Astrocyte (in vitro differentiated cells and primary cell): ENCODE measurements around the gene PTPRF. TPM values are rescaled to one million over a fixed set of nuclear protein-coding genes. Genes with fewer than 3 reads are reported as not detected.

Experiments
- DNase-seq: peaks from one replicate; pipeline ENCODE4 v3.0.0-alpha.2; 2010; ENCODE audit warnings: low read depth
- FAIRE-seq: peaks from 2 replicates; lab custom pipeline; 2011; peaks lifted over from hg19 to GRCh38; lab: Jason Lieb, UNC
- H2AFZ ChIP-seq: 2 replicates; pipeline ENCODE4 v1.6.0; 2012; ENCODE audit warnings: low read depth, low read length, inconsistent platforms
- H3K27ac ChIP-seq: 2 replicates; pipeline ENCODE4 v1.5.1; 2011; ENCODE audit warnings: low read depth, low read length, inconsistent platforms
- H3K27me3 ChIP-seq: 2 replicates; pipeline ENCODE4 v1.6.0; 2011; ENCODE audit warnings: low read length, inconsistent platforms; ENCODE audit not compliant: insufficient read depth
- H3K36me3 ChIP-seq: 2 replicates; pipeline ENCODE4 v1.5.1; 2011; ENCODE audit warnings: low read length, inconsistent platforms; ENCODE audit not compliant: insufficient read depth
- H3K4me1 ChIP-seq: 2 replicates; pipeline ENCODE4 v1.5.1; 2011; ENCODE audit warnings: low read length, inconsistent platforms; ENCODE audit not compliant: insufficient read depth
- H3K4me2 ChIP-seq: 2 replicates; pipeline ENCODE4 v1.6.0; 2012; ENCODE audit warnings: low read length, inconsistent platforms
- H3K4me3 ChIP-seq: 2 replicates; pipeline ENCODE4 v1.5.1; 2011; ENCODE audit warnings: low read depth, mild to moderate bottlenecking, low read length, inconsistent platforms; ENCODE audit not compliant: insufficient read depth
- H3K79me2 ChIP-seq: 2 replicates; pipeline ENCODE4 v1.6.0; 2012; ENCODE audit warnings: mild to moderate bottlenecking, low read length, inconsistent platforms; ENCODE audit not compliant: insufficient read depth
- H3K9ac ChIP-seq: 2 replicates; pipeline ENCODE4 v1.6.0; 2012; ENCODE audit warnings: mild to moderate bottlenecking, low read length, inconsistent platforms
- H3K9me3 ChIP-seq: 2 replicates; pipeline ENCODE4 v1.5.1; 2012; ENCODE audit warnings: low read depth, mild to moderate bottlenecking, low read length, inconsistent platforms; ENCODE audit not compliant: insufficient read depth
- H4K20me1 ChIP-seq: 2 replicates; pipeline ENCODE4 v1.6.0; 2012; ENCODE audit warnings: low read length, inconsistent platforms; ENCODE audit not compliant: insufficient read depth
- H3K27ac Mint-ChIP-seq: one replicate; pipeline ENCODE4 v1.8.0; 2021; ENCODE audit warnings: mild to moderate bottlenecking, mixed read lengths; ENCODE audit not compliant: unreplicated experiment
- H3K27me3 Mint-ChIP-seq: one replicate; pipeline ENCODE4 v1.8.0; 2021; ENCODE audit warnings: low read depth, mixed read lengths; ENCODE audit not compliant: unreplicated experiment
- H3K36me3 Mint-ChIP-seq: one replicate; pipeline ENCODE4 v1.8.0; 2021; ENCODE audit warnings: low read depth, mixed read lengths; ENCODE audit not compliant: unreplicated experiment
- H3K4me1 Mint-ChIP-seq: one replicate; pipeline ENCODE4 v1.8.0; 2021; ENCODE audit warnings: low read depth, mixed read lengths; ENCODE audit not compliant: unreplicated experiment
- H3K4me3 Mint-ChIP-seq: one replicate; pipeline ENCODE4 v1.8.0; 2021; ENCODE audit warnings: mild to moderate bottlenecking, moderate library complexity, mixed read lengths; ENCODE audit not compliant: unreplicated experiment
- H3K9me3 Mint-ChIP-seq: one replicate; pipeline ENCODE4 v1.8.0; 2021; ENCODE audit warnings: mild to moderate bottlenecking, mixed read lengths; ENCODE audit not compliant: unreplicated experiment
- EZH2 ChIP-seq: IDR thresholded peaks from 2 replicates; pipeline ENCODE4 v1.6.1; 2012; ENCODE audit warnings: mild to moderate bottlenecking, low read length, inconsistent platforms; ENCODE audit not compliant: insufficient read depth
- total RNA-seq: library from RNA; stranded (reverse); gene quantifications from 2 replicates; pipeline ENCODE4 v1.2.1, GENCODE V29; 2021
- TF ChIP-seq, protein P1 (sequence below): IDR thresholded peaks from 2 replicates; pipeline ENCODE4 v1.5.1; 2011; ENCODE audit warnings: low read depth, mild to moderate bottlenecking, inconsistent platforms, low read length, moderate library complexity; ENCODE audit not compliant: insufficient read depth

The PTPRF gene
- total RNA-seq, 1 donor from 2014 or later = 275 TPM

DNA sequence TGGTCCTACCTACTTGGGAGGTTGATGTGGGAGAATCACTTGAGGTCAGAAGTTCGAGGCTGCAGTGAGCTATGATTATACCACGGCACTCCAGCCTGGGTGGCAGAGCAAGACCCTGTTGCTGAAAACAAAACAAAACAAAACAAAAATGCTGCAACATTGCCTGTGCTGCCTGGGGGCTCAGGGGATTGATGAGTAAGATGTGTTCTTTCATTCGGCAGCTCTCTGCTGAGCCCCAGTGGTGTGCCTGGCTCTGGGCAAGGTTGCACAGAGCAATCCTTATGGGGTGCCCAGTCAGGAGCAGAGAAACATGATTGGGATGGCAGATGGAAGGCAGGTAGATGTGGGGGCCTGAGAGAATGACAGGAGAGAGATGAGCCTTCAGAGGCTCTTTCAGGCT lies 90.7 kb downstream of the PTPRF start:
- no peak overlapping the region for H3K4me2 ChIP-seq
- H3K9me3 ChIP-seq = no peaks in the 10 kb centered on the region
- no peaks in the 10 kb centered on the region for H3K27me3 ChIP-seq
- FAIRE-seq (no peak), DNase-seq (no peak)
- H3K79me2 ChIP-seq = no peaks in the 10 kb centered on the region
- H3K4me1 ChIP-seq = no peaks in the 10 kb centered on the region
- Mint-ChIP-seq H3K27ac (no peak overlapping the region), H3K4me3 (no peak overlapping the region), H3K4me1 (peaks cover 10% of the 10 kb centered on the region), H3K36me3 (peaks cover 32% of the 10 kb centered on the region), H3K9me3 (no peaks in the 10 kb centered on the region), H3K27me3 (no peaks in the 10 kb centered on the region)
- H3K4me3 ChIP-seq = no peak overlapping the region
- no peak for TF ChIP-seq EZH2
- H2AFZ ChIP-seq = no peak overlapping the region
- no peak overlapping the region for H3K27ac ChIP-seq
- peaks cover 4% of the 10 kb centered on the region for H4K20me1 ChIP-seq
- H3K36me3 ChIP-seq = peaks cover 9% of the 10 kb centered on the region
- no peak overlapping the region for H3K9ac ChIP-seq

DNA sequence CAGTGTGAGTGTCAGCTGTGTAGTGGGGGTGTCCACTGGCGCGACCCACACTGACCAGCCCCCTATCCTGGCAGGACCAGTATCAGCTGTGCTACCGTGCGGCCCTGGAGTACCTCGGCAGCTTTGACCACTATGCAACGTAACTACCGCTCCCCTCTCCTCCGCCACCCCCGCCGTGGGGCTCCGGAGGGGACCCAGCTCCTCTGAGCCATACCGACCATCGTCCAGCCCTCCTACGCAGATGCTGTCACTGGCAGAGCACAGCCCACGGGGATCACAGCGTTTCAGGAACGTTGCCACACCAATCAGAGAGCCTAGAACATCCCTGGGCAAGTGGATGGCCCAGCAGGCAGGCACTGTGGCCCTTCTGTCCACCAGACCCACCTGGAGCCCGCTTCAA lies 91.2 kb downstream of the PTPRF start:
- no peak for TF ChIP-seq EZH2
- TF ChIP-seq, protein P1, sequence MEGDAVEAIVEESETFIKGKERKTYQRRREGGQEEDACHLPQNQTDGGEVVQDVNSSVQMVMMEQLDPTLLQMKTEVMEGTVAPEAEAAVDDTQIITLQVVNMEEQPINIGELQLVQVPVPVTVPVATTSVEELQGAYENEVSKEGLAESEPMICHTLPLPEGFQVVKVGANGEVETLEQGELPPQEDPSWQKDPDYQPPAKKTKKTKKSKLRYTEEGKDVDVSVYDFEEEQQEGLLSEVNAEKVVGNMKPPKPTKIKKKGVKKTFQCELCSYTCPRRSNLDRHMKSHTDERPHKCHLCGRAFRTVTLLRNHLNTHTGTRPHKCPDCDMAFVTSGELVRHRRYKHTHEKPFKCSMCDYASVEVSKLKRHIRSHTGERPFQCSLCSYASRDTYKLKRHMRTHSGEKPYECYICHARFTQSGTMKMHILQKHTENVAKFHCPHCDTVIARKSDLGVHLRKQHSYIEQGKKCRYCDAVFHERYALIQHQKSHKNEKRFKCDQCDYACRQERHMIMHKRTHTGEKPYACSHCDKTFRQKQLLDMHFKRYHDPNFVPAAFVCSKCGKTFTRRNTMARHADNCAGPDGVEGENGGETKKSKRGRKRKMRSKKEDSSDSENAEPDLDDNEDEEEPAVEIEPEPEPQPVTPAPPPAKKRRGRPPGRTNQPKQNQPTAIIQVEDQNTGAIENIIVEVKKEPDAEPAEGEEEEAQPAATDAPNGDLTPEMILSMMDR = no peak
- peaks cover 9% of the 10 kb centered on the region for H3K36me3 ChIP-seq
- H3K27ac ChIP-seq = no peak overlapping the region
- FAIRE-seq (no peak), DNase-seq (no peak)
- no peaks in the 10 kb centered on the region for H3K79me2 ChIP-seq
- H3K9me3 ChIP-seq = no peaks in the 10 kb centered on the region
- Mint-ChIP-seq H3K27ac (no peak overlapping the region), H3K27me3 (no peaks in the 10 kb centered on the region), H3K36me3 (peaks cover 31% of the 10 kb centered on the region), H3K9me3 (no peaks in the 10 kb centered on the region), H3K4me1 (peaks cover 10% of the 10 kb centered on the region), H3K4me3 (no peak overlapping the region)
- H4K20me1 ChIP-seq = peaks cover 4% of the 10 kb centered on the region
- no peak overlapping the region for H2AFZ ChIP-seq
- H3K9ac ChIP-seq = no peak overlapping the region
- H3K4me2 ChIP-seq = no peak overlapping the region
- H3K27me3 ChIP-seq = no peaks in the 10 kb centered on the region
- no peaks in the 10 kb centered on the region for H3K4me1 ChIP-seq
- H3K4me3 ChIP-seq = no peak overlapping the region

DNA sequence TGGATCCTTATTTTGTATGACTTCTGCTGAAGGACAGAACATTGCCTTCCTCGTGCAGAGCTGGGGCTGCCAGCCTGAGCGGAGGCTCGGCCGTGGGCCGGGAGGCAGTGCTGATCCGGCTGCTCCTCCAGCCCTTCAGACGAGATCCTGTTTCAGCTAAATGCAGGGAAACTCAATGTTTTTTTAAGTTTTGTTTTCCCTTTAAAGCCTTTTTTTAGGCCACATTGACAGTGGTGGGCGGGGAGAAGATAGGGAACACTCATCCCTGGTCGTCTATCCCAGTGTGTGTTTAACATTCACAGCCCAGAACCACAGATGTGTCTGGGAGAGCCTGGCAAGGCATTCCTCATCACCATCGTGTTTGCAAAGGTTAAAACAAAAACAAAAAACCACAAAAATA lies 91.8 kb downstream of the PTPRF start:
- H3K4me3 Mint-ChIP-seq = no peak overlapping the region
- H3K4me1 ChIP-seq = no peaks in the 10 kb centered on the region
- no peaks in the 10 kb centered on the region for H3K27me3 ChIP-seq
- peaks cover 4% of the 10 kb centered on the region for H4K20me1 ChIP-seq
- no peak for FAIRE-seq
- H3K79me2 ChIP-seq = no peaks in the 10 kb centered on the region
- H3K4me3 ChIP-seq = no peak overlapping the region
- H3K9me3 ChIP-seq = no peaks in the 10 kb centered on the region
- peak overlapping the region; percentile 42 for H3K27ac Mint-ChIP-seq
- H3K4me1 Mint-ChIP-seq = peaks cover 10% of the 10 kb centered on the region
- H3K27ac ChIP-seq = no peak overlapping the region
- H3K9ac ChIP-seq = no peak overlapping the region
- peak; percentile 6 for DNase-seq
- peaks cover 7% of the 10 kb centered on the region for H3K36me3 ChIP-seq
- H3K36me3 Mint-ChIP-seq = peaks cover 31% of the 10 kb centered on the region
- TF ChIP-seq, protein P1 = no peak
- H3K9me3 Mint-ChIP-seq = no peaks in the 10 kb centered on the region
- H3K27me3 Mint-ChIP-seq = no peaks in the 10 kb centered on the region
- no peak overlapping the region for H3K4me2 ChIP-seq
- H2AFZ ChIP-seq = no peak overlapping the region
